GM18498 (cell line): ENCODE measurements around the gene NR2F1.
A peak's percentile ranks its signal among the peaks of the same experiment; 100 is the strongest.

Experiments
- ATAC-seq: cut with Tn5 transposase; IDR thresholded peaks from one replicate; pipeline ENCODE4 v1.9.1; 2021; ENCODE audit warnings: mild to moderate bottlenecking, moderate library complexity; ENCODE audit not compliant: unreplicated experiment

NR2F1 gene

GRCh38 chr5:93603793-93604643 is 21.0 kb downstream of the NR2F1 start:
- ATAC-seq: no peak

DNA sequence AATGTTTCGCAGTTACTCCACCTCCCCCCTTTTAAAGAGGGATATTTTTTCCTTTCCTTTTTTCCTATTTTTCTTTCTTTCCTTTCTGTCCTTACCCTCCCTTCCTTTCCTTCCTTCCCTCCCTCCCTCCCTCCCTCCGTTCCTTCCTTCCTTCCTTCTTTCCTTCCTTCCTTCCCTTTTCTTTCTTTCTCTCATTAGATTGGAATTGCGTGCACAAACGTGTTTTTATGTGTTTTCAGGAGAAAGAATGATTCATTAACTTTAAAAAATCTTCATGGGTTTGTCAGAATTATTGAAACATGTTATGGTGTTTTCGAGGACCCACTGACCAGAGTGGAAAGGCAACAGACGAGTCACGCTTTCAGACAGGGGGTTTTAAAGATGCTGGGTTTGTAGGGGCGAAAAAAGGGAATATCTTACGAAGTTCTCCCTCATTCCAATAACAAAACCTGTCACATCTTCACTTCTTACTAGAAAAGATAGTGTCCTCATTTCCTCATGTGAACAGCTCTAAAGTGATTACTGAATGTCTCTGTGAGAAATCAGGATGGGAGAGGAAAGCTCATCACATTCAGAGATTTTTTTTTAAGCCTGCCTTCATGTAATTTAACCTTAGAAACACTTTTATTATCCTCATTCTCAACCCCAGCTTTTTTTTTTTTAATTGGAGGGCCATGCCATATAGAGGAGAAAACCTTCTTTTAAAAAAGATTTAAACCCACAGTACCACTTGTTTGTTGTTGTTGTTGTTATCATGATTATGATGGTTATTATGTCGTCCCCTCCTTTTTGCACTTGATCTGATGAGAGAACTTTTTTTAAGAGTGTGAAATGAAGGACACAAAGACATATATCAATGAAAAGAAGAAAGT is 21.9 kb downstream of the NR2F1 start:
- no peak for ATAC-seq

- no peak for ATAC-seq
Measured at GRCh38 chr5:93606382-93606752, 23.3 kb downstream of the NR2F1 start.

- ATAC-seq: peak; percentile 87
Measured at GRCh38 chr5:93607367-93608258, 24.6 kb downstream of the NR2F1 start.

DNA sequence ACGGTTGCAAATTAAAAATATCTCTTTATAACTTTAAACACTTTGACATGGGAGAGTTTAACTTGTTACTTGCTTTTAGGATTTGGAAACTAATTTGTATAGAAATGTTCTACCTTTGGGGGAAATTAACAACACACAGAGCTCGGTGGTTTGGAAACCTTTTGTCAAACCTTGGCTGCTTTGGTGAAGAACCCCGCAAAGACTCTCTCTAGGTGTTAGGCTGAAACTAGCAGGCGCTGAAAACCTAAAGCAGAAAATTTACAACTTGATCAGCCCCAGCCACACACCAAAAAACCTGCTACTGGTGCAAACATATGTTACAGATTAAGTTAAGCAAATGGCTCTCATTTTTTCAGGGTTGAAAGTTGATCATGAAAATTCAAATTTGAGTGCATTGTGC is 25.8 kb downstream of the NR2F1 start:
- no peak for ATAC-seq

DNA sequence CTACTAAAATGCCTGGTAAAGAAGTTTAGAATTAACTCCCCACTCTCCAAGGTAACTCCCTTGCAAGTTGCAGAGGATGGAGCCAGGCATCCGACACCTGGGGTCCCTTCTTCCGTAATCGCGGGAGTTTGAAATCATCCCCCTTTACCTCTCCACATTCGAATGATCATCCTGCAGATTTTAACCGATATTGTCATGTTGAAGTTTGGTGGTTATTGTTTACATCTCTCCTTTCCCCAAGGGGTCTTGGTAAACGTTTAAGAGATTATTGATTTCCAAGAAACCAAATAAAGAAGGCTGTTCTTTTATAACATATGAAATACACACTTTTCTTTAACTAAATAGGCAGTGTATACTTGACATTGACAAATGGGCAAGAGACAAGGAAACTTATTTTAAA is 26.7 kb downstream of the NR2F1 start:
- ATAC-seq: no peak

DNA sequence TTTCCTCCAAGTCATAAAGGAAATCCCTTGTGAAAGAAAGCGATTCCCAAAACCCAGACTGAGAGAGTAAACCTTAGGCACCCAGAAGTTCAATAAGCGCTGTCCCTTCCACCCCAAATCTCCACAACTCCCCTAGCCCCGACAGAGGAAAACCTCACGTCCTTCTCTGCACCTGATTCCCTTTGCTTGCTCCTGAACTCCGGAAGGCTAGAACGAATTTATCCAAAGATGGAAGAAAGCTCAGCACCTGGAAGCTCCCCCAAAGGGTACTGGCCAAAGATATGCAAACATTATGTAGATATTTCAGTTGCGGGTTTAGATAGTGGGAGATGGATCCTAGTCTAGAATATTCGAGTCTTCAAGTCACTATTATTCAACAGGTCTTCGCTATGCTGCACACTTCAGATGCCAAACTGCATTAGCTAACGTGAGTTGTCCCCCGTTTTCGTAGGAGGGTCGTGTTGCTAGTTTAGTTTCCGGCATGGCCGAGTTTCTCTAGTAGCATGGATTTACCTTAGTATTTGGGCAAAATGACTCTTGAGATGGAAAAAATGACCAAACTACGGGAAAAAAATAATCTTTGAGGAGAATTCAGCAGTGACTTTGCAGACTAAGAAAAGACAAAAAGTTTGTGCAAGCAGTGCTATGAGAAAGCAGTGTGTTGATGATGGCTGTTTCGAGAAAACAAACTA is 27.7 kb downstream of the NR2F1 start:
- ATAC-seq: no peak

- ATAC-seq: no peak
Measured at GRCh38 chr5:93611273-93611975, 28.4 kb downstream of the NR2F1 start.

DNA sequence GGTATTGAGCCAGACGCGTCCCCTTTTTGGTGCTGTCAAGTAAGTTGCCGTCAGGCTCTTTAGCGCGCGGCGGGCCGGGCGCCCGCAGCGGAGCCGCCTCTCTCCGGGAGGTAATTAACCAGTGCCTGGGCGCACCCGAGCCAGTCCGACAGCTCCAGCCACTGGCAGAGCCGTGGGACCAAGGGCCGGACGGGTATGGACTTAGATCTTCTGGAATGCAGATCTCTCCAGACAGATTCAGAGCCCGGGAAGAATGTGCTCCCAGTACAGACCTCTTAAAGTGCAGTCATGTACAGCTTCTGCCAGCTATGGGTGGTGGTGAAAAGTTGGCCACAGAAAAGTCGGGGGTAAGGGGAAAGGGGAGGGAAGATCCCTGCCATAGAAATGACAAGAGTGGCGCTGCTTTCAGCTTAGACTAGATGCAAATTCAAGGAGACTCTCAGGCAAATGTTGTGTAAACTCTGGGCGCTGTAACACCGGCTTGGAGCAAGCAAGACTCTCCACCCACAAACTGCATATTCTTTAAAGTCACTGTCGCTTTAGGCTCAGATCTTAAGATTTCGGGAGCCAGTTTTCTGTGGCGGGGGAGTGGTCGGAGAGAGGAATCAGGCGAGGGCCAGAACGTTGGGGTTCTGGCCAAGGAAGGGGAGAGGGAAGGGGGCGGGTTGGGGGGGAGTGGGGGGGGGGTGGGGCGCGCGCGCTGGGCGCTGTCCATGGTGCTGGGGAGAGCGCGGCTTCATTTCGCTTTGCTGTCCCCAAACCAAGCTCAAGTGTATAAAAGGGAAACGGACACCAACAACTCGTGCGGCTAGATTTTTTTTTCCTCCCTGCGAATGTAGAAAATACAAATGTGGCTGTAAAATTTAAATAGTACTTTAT is 29.2 kb downstream of the NR2F1 start:
- no peak for ATAC-seq

DNA sequence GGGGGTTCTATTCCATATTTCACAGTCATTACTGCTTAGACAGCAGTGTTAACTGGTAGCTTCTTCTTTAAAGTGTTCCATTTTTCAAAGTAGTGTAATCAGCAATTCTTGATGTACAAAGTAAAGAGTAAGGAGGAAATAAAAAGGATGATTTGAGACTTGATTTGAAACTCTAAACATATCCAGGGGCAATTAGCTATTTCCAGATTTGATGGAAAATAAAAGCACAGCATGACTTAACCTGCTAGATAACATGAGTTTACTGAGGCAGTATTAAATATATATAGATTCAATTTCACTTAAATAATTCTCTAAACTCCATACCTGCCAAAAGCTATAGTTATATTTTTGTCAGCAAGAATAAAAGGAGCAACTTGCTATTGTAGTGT is 29.8 kb downstream of the NR2F1 start:
- no peak for ATAC-seq

DNA sequence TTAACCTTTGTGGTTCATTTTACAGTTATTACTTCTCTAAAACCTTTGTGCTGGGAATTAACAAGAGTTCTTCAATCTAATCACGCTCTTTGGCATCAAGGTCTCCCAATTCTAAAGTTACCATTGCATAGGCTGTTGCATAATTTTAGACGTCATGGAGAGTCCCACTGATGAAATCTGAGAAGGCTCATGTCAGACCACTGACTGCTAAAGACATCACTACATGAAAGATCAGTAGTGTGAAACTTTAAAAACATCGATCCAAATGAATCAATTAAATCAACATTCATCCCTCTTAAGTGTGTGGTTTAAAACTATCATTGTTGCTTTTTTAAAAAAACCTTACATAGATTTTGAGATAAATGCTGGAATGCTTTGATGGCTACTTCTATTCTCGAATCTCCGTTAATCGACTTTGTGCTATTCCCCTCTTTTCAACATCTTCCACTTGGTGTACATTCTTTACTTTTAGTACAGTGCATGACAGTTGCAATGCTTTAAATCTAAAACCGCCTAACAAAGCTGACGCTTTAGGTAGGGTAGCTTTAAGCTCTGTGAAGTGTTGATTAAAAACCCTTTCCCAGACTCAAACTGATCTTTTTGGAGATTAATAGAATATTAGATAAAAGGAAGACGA is 33.6 kb downstream of the NR2F1 start:
- ATAC-seq: no peak

DNA sequence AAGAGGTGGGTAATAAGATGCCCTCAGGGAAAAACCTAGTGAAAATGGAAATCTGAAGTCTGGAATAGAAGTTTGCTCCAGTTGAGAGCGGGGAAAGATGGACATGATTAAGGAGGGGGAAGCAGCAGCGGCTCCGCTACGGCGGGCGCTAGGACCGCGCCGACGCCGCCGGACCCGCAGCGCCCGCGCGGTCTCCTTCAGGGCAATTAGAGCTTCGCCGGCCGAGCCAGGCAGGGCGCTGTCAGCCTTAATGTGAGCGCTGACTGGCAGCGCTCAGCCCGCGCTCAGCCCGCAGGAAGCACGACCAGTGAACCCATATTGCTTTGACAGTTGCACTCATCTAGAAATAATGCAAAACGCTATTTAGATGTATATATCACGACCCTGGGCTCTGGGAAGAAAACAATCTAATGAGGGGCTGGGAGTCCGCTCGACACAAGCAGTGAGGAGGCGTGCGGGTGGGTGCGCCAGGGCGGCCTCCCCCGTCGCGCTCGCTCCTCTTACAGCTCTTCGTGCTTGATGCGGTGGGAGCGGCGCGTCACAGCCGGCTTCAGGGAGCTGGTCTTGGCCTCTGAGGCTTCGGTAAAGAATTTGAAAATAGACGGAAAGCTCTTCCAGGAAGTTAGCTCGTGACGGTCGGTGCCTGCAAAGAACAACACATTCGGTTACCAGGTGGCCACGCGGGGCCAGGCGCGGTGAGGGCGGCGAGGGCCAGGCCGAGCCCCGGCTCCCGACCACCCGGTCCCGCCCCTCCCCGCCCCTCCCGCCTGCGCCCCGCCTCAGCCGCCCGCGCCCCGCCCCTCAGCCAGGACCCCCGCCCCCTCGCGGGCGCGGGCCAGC is 37.7 kb downstream of the NR2F1 start:
- ATAC-seq: peak; percentile 99

DNA sequence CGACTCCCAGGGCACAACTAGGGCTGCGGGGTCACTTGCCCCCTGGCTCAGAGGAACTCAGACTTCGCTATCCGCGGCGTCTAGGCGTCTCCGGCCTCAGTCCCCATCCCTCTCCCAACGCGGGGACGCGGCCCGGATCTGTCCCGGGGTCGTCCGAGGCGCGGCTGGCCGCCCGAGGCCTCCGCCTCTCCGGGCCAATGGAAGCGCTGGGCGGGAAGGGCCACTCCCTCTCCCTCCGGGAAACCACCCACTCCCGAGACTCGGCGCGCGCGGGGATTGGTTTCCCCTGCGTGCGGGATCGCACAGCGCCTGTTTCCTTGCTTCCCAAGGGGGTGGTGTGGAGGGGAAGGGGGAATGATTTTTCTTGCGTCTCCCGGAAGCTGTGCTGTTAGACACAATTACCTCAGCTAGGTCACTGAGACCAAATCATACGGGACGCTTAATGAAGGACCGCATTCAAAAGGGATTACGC is 38.3 kb downstream of the NR2F1 start:
- no peak for ATAC-seq

DNA sequence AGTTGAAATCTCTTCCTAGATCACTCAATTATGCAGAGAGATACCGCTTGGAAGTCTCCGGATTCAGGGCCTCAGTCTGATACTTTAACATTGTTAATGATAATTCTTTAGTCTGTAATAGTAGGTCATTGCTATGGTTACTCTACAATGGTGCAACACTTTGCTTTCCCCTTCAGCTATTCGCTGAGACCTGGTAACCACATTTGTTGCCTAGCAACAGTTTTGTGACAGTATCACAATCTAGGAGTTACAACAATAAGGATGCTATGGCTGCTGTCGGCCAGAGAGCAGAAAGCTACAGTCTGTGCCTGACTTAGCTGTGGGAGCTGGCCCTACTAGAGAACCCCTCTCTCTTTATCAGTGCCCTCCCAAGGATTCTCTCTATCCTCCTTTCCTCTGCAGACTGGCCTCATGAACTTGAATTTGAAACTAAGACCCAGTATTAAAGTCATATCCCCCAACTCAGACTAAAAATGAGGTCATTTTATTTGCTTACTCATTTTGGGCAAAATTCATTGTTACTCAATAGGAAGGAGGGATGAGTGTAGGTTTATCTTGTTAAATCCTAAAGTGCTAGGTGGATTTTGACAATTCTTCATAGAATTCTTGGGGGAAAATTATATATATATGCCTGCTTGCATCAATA is 39.3 kb downstream of the NR2F1 start:
- ATAC-seq: no peak

GRCh38 chr5:93623153-93623552 is 40.1 kb downstream of the NR2F1 start:
- ATAC-seq: no peak

GRCh38 chr5:93626801-93627200 is 43.8 kb downstream of the NR2F1 start:
- no peak for ATAC-seq

DNA sequence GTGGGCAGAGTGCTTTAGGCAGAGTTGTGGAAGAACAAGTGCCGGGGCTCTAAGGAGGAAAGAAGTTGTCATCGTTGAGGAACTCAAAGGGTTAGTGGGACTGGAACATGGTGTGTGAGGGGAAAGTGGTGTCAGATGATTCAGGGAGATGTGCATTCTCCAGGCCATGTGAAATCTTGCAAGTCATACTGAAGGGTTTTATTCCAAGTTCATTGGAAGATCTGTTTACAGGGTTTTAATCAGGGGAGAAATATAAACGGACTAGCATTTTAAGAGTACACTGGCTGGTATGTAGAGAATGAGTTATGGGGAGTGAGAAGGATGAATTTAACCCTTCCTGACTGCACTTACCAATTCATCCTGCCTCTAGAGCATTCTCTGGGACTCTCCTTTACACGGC is 49.3 kb downstream of the NR2F1 start:
- ATAC-seq: no peak
